K562 (cell line): ENCODE results near the gene FAM168B. TPM values are rescaled to one million over a fixed set of nuclear protein-coding genes. Genes with fewer than 3 reads are reported as not detected.
A peak's percentile ranks its signal among the peaks of the same experiment; 100 is the strongest.

Experiments used
- ATAC-seq: fragments of 200-7000 bp; cut with Tn5 transposase; 3 replicates; pipeline ENCODE4 v1.9.1; 2020; ENCODE audit warnings: moderate library complexity
- BruUV-seq: library from RNA; stranded (reverse); fragments of 400-500 nt; replicated peaks from 2 replicates; lab custom pipeline; 2021; lab: Mats Ljungman, UMichigan
- CTCF ChIA-PET: fragments of 300-600 bp; formaldehyde crosslinking; extraction: SDS; loops from one replicate; lab custom pipeline; 2021; ENCODE audit warnings: low intra/inter-chr PET ratio; lab: Yijun Ruan, JAX
- POLR2A ChIA-PET: fragments of 300-600, 350-650 bp; sonication (Branson Sonifier 250); formaldehyde crosslinking; extraction: SDS; loops from one replicate; lab custom pipeline; 2021; ENCODE audit warnings: antibody characterized with exemption, inconsistent platforms; lab: Yijun Ruan, JAX
- DNase-seq, 4 experiments: peaks; one replicate each; pipeline versions ENCODE4 v3.0.0 to v3.0.0-alpha.2; 2011 to 2018; ENCODE audit warnings: low spot score in 3 of 4, mixed read lengths in 3 of 4; ENCODE audit errors: extremely low read depth in 1 of 4
- FAIRE-seq: peaks from 2 replicates; lab custom pipeline; 2011; peaks lifted over from hg19 to GRCh38; lab: Jason Lieb, UNC
- H2AFZ ChIP-seq: 2 replicates; pipeline ENCODE4 v1.6.0; 2011; ENCODE audit warnings: low read depth, low read length, control low read depth, inconsistent platforms
- H3K27ac ChIP-seq: fragments of 200-600 bp; 3 replicates; pipeline ENCODE4 v1.8.0; 2011; ENCODE audit warnings: low read depth, mild to moderate bottlenecking, control low read depth, inconsistent platforms, low read length, moderate library complexity, mixed read lengths; ENCODE audit errors: extremely low read depth
- H3K27me3 ChIP-seq, 2 experiments: fragments of 300-600 bp in 1 of 2; 2 replicates in 1 of 2; 3 replicates in 1 of 2; pipeline versions ENCODE4 v1.6.0 to v1.8.0; 2011; ENCODE audit warnings: inconsistent platforms in 2 of 2, low read length in 2 of 2, mild to moderate bottlenecking in 1 of 2, mixed read lengths in 1 of 2, moderate library complexity in 1 of 2; ENCODE audit not compliant: control insufficient read depth in 2 of 2, insufficient read depth in 2 of 2
- H3K36me3 ChIP-seq: fragments of 300-600 bp; 3 replicates; pipeline ENCODE4 v1.8.0; 2011; ENCODE audit warnings: mild to moderate bottlenecking, low read length, inconsistent platforms; ENCODE audit not compliant: control insufficient read depth, insufficient read depth
- H3K4me1 ChIP-seq, 2 experiments: fragments of 200-600 bp in 1 of 2; replicated peaks in 1 of 2; 2 replicates in 1 of 2; 3 replicates in 1 of 2; pipeline versions ENCODE4 v1.5.1 to v1.8.0; 2011; ENCODE audit warnings: inconsistent platforms in 2 of 2, low read length in 2 of 2, mild to moderate bottlenecking in 1 of 2, mixed read lengths in 1 of 2, moderate library complexity in 1 of 2; ENCODE audit not compliant: control insufficient read depth in 2 of 2, insufficient read depth in 2 of 2
- H3K4me2 ChIP-seq: 2 replicates; pipeline ENCODE4 v1.6.1; 2011; ENCODE audit warnings: low read length, control low read depth, inconsistent platforms, mixed read lengths; ENCODE audit not compliant: insufficient read depth
- H3K4me3 ChIP-seq: fragments of 200-600 bp; sonication (generic), shearing (Covaris generic); 2 replicates; pipeline ENCODE4 v1.5.1; 2016; ENCODE audit warnings: control low read depth, inconsistent platforms
- H3K79me2 ChIP-seq: fragments of 200-600 bp; 3 replicates; pipeline ENCODE4 v1.8.0; 2011; ENCODE audit warnings: low read length, inconsistent platforms; ENCODE audit not compliant: control insufficient read depth, insufficient read depth
- H3K9ac ChIP-seq, 2 experiments: 2 replicates each; pipeline versions ENCODE4 v1.6.0 to v1.6.1; 2011; ENCODE audit warnings: low read depth in 2 of 2, low read length in 2 of 2, control low read depth in 1 of 2, inconsistent platforms in 1 of 2, mild to moderate bottlenecking in 1 of 2, mixed read lengths in 1 of 2; ENCODE audit not compliant: insufficient read depth in 1 of 2
- H3K9me1 ChIP-seq: one replicate; pipeline ENCODE4 v1.6.0; 2011; ENCODE audit warnings: inconsistent platforms, mild to moderate bottlenecking, low read length, moderate library complexity; ENCODE audit not compliant: control insufficient read depth, insufficient read depth
- H3K9me3 ChIP-seq: replicated peaks from 2 replicates; pipeline ENCODE4 v1.5.1; 2011; ENCODE audit warnings: low read depth, low read length, inconsistent platforms; ENCODE audit not compliant: control insufficient read depth, insufficient read depth
- H4K20me1 ChIP-seq: replicated peaks from 2 replicates; pipeline ENCODE4 v1.6.1; 2011; ENCODE audit warnings: low read length, inconsistent platforms, mixed read lengths; ENCODE audit not compliant: control insufficient read depth, insufficient read depth
- ELF4 ChIP-seq: fragments of 450-650 bp; formaldehyde crosslinking; IDR thresholded peaks from 2 replicates; pipeline ENCODE4 v1.4.0; 2022; ENCODE audit warnings: missing genetic modification characterization
- YY1 ChIP-seq, 3 experiments: IDR thresholded peaks; 2 replicates each; pipeline ENCODE4 v1.6.1; 2011; ENCODE audit warnings: low read length in 2 of 3, mild to moderate bottlenecking in 2 of 3, moderate library complexity in 2 of 3, borderline replicate concordance in 1 of 3, control low read depth in 1 of 3, low read depth in 1 of 3; ENCODE audit not compliant: insufficient read depth in 3 of 3, insufficient replicate concordance in 2 of 3, control insufficient read depth in 1 of 3, insufficient read length in 1 of 3; ENCODE audit errors: extremely low read depth in 1 of 3
- WGBS: fragments of 100-300 bp; shearing (Covaris generic); methylation state at CpG from one replicate; pipeline ENCODE4 v1.1.6; 2016; ENCODE audit warnings: low coverage, mixed read lengths; ENCODE audit not compliant: insufficient coverage; ENCODE audit errors: missing lambda C conversion rate; 5-methylcytosine and 5-hydroxymethylcytosine counted together
- in situ Hi-C: fragments of 300-500 bp; cut with MboI; formaldehyde crosslinking; loops from 4 replicates; pipeline ENCODE4 v1.15.0; 2018; ENCODE audit warnings: inconsistent platforms, mixed read lengths
- intact Hi-C: fragments of 100-400 bp; cut with micrococcal nuclease; formaldehyde crosslinking; loops from 2 replicates; pipeline ENCODE4 v1.14.2; 2022
- polyA plus RNA-seq, 8 experiments: library from polyadenylated mRNA; depleted of rRNA in 4 of 8; stranded (reverse) in 5 of 8; unstranded in 3 of 8; fragments of >200 nt; fragmentation: Nextera tagmentation in 2 of 8; fragmentation: Illumina TruSeq in 1 of 8; extraction: Ambion mirVana in 2 of 8; extraction: Trizol in 1 of 8; gene quantifications; 2 replicates each; pipeline versions ENCODE4 v1.2.1 to v1.2.3, GENCODE V29; 2011 to 2014; ENCODE audit warnings: inconsistent platforms in 1 of 8, missing spikeins in 1 of 8
- total RNA-seq, 7 experiments: library from RNA; depleted of rRNA in 6 of 7; stranded (reverse); fragments of >200 nt in 6 of 7; fragmentation: Illumina TruSeq in 2 of 7; extraction: Trizol in 2 of 7; gene quantifications; 2 replicates each; pipeline versions ENCODE4 v1.2.1 to v1.2.3, GENCODE V29; 2011 to 2021; ENCODE audit warnings: low replicate concordance in 1 of 7

Gene FAM168B
- total and polyA plus RNA-seq, 9 of the 15 experiments (the other 6 are each of a cell fraction or from before 2014, with no cell fraction given), result 3.3 to 76.0 (median 46.1) TPM

DNA sequence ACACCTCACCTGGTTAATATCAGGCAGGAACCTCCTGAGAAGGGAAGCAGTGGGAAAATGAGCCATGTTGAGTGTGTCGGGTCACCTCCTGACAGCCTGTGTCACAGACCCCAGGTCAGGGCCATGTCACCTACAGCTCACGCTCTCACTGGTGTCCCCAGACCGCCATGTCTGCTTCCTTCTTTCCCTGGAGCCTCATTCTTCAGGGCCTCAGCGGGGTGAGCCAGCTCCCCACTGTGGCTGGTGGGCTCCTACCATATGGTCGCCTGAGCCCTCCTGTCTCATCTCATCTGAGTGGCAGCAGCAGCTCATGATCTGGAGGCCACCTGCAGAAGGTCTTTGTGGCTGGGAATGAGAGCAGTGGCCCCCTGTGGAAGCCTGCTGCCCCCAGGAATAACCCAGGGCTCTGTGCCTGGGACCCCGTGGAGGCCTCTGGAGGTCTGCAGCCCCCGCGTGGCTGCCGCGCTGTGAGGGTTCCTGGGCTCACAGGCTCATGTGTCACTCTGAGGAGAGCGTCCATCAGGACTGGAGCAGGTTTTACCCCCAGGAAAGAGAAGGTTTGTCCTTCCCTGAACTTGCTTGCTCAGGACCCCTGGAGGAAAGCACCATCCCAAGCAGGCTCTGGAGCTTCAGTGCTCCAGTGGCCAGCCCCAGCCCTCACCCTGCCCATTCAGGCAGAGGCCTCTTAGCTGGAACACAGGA is 56.4 kb downstream of the FAM168B start:
- Histone ChIP-seq H3K9me1 (no peaks in the 10 kb centered on the region), H3K9ac (0 out of 4 replicates have a peak overlapping the region, but pooled peaks of 1 of the 2 experiments have one; percentile 61), H3K4me2 (no peak overlapping the region), H3K4me1 (peaks cover 2 to 14% of the 10 kb centered on the region in 2 experiments; a peak in 4 of 5 replicates), H4K20me1 (peaks cover 8% of the 10 kb centered on the region; the same call in 1 of the 2 replicates), H3K79me2 (no peaks in the 10 kb centered on the region), H3K36me3 (no peaks in the 10 kb centered on the region), H3K27me3 (peaks cover 3 to 40% of the 10 kb centered on the region in 2 experiments; a peak in 4 of 5 replicates), H3K4me3 (no peak overlapping the region), H3K27ac (no peak overlapping the region), H2AFZ (no peak overlapping the region), H3K9me3 (no peaks in the 10 kb centered on the region)
- FAIRE-seq (no peak), DNase-seq (no peak), ATAC-seq (no peak; the same call in 2 of the 3 replicates)
- TF ChIP-seq ELF4 (CRISPR knock-in tag), result no peak
- peak in 1 of 3 experiments; percentile 24 for TF ChIP-seq YY1 (IDR thresholded peaks at IDR 0.05; ENCODE audit: borderline replicate concordance in 1 of 3, control insufficient read depth in 1 of 3, extremely low read depth in 1 of 3, insufficient read depth in 3 of 3, insufficient read length in 1 of 3, insufficient replicate concordance in 2 of 3, low read depth in 1 of 3, low read length in 2 of 3)
- no TSS peak for BruUV-seq
- in situ Hi-C loops (no loop called here), intact Hi-C loops (loop anchor here (10.0 kb wide), 1 partner anchor 1442 kb away; no protein-coding TSS in a partner anchor)
- 5% methylated on average over 11 of the region's 11 CpGs for WGBS
- ChIA-PET POLR2A (interaction anchor here (0.7 kb wide), 2 partner anchors 76 to 475 kb away, joined by 3 to 5 read pairs; no protein-coding TSS in a partner anchor), CTCF (no interaction called here)
